HT-29 (cell line): ENCODE results near the gene CARD11. TPM values are rescaled to one million over a fixed set of nuclear protein-coding genes. Genes with fewer than 3 reads are reported as not detected.

ENCODE experiments used
- DNase-seq: peaks from one replicate; pipeline ENCODE4 v3.0.0-alpha.2; 2015; ENCODE audit warnings: low spot score
- total RNA-seq: library from RNA; depleted of rRNA; stranded (reverse); fragments of >200 nt; shearing (Covaris generic); gene quantifications from 2 replicates; pipeline ENCODE4 v1.2.3, GENCODE V29; 2014

CARD11 gene
- total RNA-seq, 1 experiment from 2014 or later: not detected

- no peak for DNase-seq
Observed at GRCh38 chr7:3020416-3020815, 23.3 kb downstream of the CARD11 start.

GRCh38 chr7:3019801-3020200 is 23.9 kb downstream of the CARD11 start:
- DNase-seq: no peak

- DNase-seq: no peak
Observed at GRCh38 chr7:3013975-3014792, 29.5 kb downstream of the CARD11 start.

GRCh38 chr7:3011211-3011852 is 32.3 kb downstream of the CARD11 start:
- no peak for DNase-seq

GRCh38 chr7:3010161-3010560 is 33.5 kb downstream of the CARD11 start:
- DNase-seq: no peak

- no peak for DNase-seq
Observed at GRCh38 chr7:3009086-3009485, 34.6 kb downstream of the CARD11 start.

- DNase-seq: no peak
Observed at GRCh38 chr7:3008386-3008785, 35.3 kb downstream of the CARD11 start.

- no peak for DNase-seq
Observed at GRCh38 chr7:3007696-3008095, 36.0 kb downstream of the CARD11 start.

GRCh38 chr7:3005257-3005656 is 38.4 kb downstream of the CARD11 start:
- DNase-seq: no peak

GRCh38 chr7:3003936-3004335 is 39.7 kb downstream of the CARD11 start:
- no peak for DNase-seq

GRCh38 chr7:3002631-3003030 is 41.0 kb downstream of the CARD11 start:
- no peak for DNase-seq

GRCh38 chr7:3000566-3000965 is 43.1 kb downstream of the CARD11 start:
- no peak for DNase-seq

- no peak for DNase-seq
Observed at GRCh38 chr7:2999078-2999500, 44.6 kb downstream of the CARD11 start.

- DNase-seq: no peak
Observed at GRCh38 chr7:2997014-2997413, 46.7 kb downstream of the CARD11 start.

- no peak for DNase-seq
Observed at GRCh38 chr7:2996141-2996540, 47.5 kb downstream of the CARD11 start.

GRCh38 chr7:2993868-2994267 is 49.8 kb downstream of the CARD11 start:
- no peak for DNase-seq

GRCh38 chr7:2993396-2993795 is 50.3 kb downstream of the CARD11 start:
- no peak for DNase-seq

GRCh38 chr7:2990949-2991470 is 52.7 kb downstream of the CARD11 start:
- no peak for DNase-seq

GRCh38 chr7:2986561-2986960 is 57.1 kb downstream of the CARD11 start:
- no peak for DNase-seq

GRCh38 chr7:2985866-2986265 is 57.8 kb downstream of the CARD11 start:
- no peak for DNase-seq

- no peak for DNase-seq
Observed at GRCh38 chr7:2984091-2984490, 59.6 kb downstream of the CARD11 start.

GRCh38 chr7:2983586-2983985 is 60.1 kb downstream of the CARD11 start:
- no peak for DNase-seq

GRCh38 chr7:2982831-2983230 is 60.8 kb downstream of the CARD11 start:
- DNase-seq: no peak
